HCT116 (cell line): ENCODE results near the gene CALM3. TPM values are rescaled to one million over a fixed set of nuclear protein-coding genes. Genes with fewer than 3 reads are reported as not detected.

Experiments used
- ATAC-seq: fragments of 200-7000 bp; cut with Tn5 transposase; 2 replicates; pipeline ENCODE4 v1.9.1; 2020; ENCODE audit warnings: mild to moderate bottlenecking, moderate library complexity
- BruUV-seq: library from RNA; stranded (reverse); fragments of 400-500 nt; replicated peaks from 2 replicates; lab custom pipeline; 2021; lab: Mats Ljungman, UMichigan
- CTCF ChIA-PET: fragments of 300-600 bp; sonication (Branson Sonifier 250); formaldehyde crosslinking; loops from one replicate; lab custom pipeline; 2021; ENCODE audit warnings: antibody characterized with exemption; lab: Charles Lee
- POLR2A ChIA-PET: fragments of 300-600, 350-600 bp; sonication (Branson Sonifier 250); formaldehyde crosslinking; loops from one replicate; lab custom pipeline; 2021; ENCODE audit warnings: antibody characterized with exemption; lab: Charles Lee
- RAD21 ChIA-PET, 2 experiments: fragments of 300-600 bp; sonication (Branson Sonifier 250); formaldehyde crosslinking; loops; one replicate each; lab custom pipeline; 2023; ENCODE audit warnings: low total read pairs in 2 of 2; ENCODE audit not compliant: uncharacterized antibody in 2 of 2, unreplicated experiment in 2 of 2, low non-redundant PET in 1 of 2; lab: Charles Lee
- DNase-seq: peaks from one replicate; pipeline ENCODE4 v3.0.0-alpha.2; 2010; ENCODE audit warnings: low read depth, low spot score
- H2AFZ ChIP-seq: fragments of 200-600 bp; shearing (Covaris generic), sonication (generic); 2 replicates; pipeline ENCODE4 v1.6.1; 2017; ENCODE audit warnings: low read depth, mixed run types, mixed read lengths, antibody characterized with exemption, low read length; ENCODE audit not compliant: poor library complexity, severe bottlenecking
- H3K27ac ChIP-seq: 2 replicates; pipeline ENCODE4 v1.5.1; 2012; ENCODE audit warnings: low read depth, low read length
- H3K27me3 ChIP-seq: fragments of 200-600 bp; sonication (generic); 2 replicates; pipeline ENCODE4 v1.6.1; 2016; ENCODE audit warnings: mixed run types, low read length, mixed read lengths; ENCODE audit not compliant: insufficient read depth
- H3K36me3 ChIP-seq, 2 experiments: fragments of 200-500 bp in 1 of 2; fragments of 200-600 bp in 1 of 2; sonication (Bioruptor generic) in 1 of 2; sonication (generic) in 1 of 2; 2 replicates each; pipeline versions ENCODE4 v1.5.1 to v1.6.1; 2014 to 2016; ENCODE audit warnings: low read length in 2 of 2, inconsistent platforms in 1 of 2, mixed read lengths in 1 of 2, mixed run types in 1 of 2; ENCODE audit not compliant: insufficient read depth in 2 of 2, control insufficient read depth in 1 of 2
- H3K4me1 ChIP-seq, 2 experiments: fragments of 200-600 bp in 1 of 2; sonication (generic) in 1 of 2; 2 replicates each; pipeline versions ENCODE4 v1.5.1 to v1.6.1; 2012 to 2017; ENCODE audit warnings: low read length in 2 of 2, inconsistent platforms in 1 of 2, mild to moderate bottlenecking in 1 of 2, mixed read lengths in 1 of 2, mixed run types in 1 of 2, moderate library complexity in 1 of 2; ENCODE audit not compliant: insufficient read depth in 2 of 2, control insufficient read depth in 1 of 2
- H3K4me2 ChIP-seq: fragments of 200-600 bp; sonication (generic); 2 replicates; pipeline ENCODE4 v1.6.1; 2017; ENCODE audit warnings: mixed run types, low read length, mixed read lengths
- H3K4me3 ChIP-seq, 2 experiments: fragments of 200-600 bp in 1 of 2; sonication (generic) in 1 of 2; replicated peaks in 1 of 2; 2 replicates each; pipeline ENCODE4 v1.5.1; 2011 to 2016; ENCODE audit warnings: low read length in 2 of 2, control low read depth in 1 of 2, low read depth in 1 of 2, mild to moderate bottlenecking in 1 of 2, mixed read lengths in 1 of 2, mixed run types in 1 of 2
- H3K79me2 ChIP-seq: fragments of 200-600 bp; sonication (generic); 2 replicates; pipeline ENCODE4 v1.6.1; 2017; ENCODE audit warnings: mild to moderate bottlenecking, mixed run types, low read length, moderate library complexity, mixed read lengths; ENCODE audit not compliant: insufficient read depth
- H3K9ac ChIP-seq: fragments of 200-600 bp; sonication (generic); 2 replicates; pipeline ENCODE4 v1.6.1; 2016; ENCODE audit warnings: low read length, mixed read lengths
- H3K9me2 ChIP-seq: fragments of 200-600 bp; sonication (generic), shearing (Covaris generic); 2 replicates; pipeline ENCODE4 v1.6.1; 2017; ENCODE audit warnings: mixed run types, mild to moderate bottlenecking, moderate library complexity; ENCODE audit not compliant: insufficient read depth
- H3K9me3 ChIP-seq, 2 experiments: fragments of 200-500 bp in 1 of 2; fragments of 200-600 bp in 1 of 2; sonication (Bioruptor generic) in 1 of 2; sonication (generic) in 1 of 2; 2 replicates each; pipeline ENCODE4 v1.6.1; 2014 to 2017; ENCODE audit warnings: low read length in 2 of 2, mixed read lengths in 2 of 2, inconsistent platforms in 1 of 2, low read depth in 1 of 2, mild to moderate bottlenecking in 1 of 2, mixed run types in 1 of 2, moderate library complexity in 1 of 2; ENCODE audit not compliant: control insufficient read depth in 1 of 2, insufficient read depth in 1 of 2
- H4K20me1 ChIP-seq: fragments of 200-600 bp; sonication (generic), shearing (Covaris generic); 2 replicates; pipeline ENCODE4 v1.6.1; 2017; ENCODE audit warnings: mixed run types, mild to moderate bottlenecking, moderate library complexity; ENCODE audit not compliant: insufficient read depth
- CBX3 ChIP-seq: IDR thresholded peaks from 2 replicates; pipeline ENCODE4 v1.6.1; 2012; ENCODE audit warnings: low read depth
- CEBPB ChIP-seq: IDR thresholded peaks from 2 replicates; pipeline ENCODE4 v1.6.1; 2012; ENCODE audit warnings: low read depth
- EGR1 ChIP-seq: IDR thresholded peaks from 2 replicates; pipeline ENCODE4 v1.6.1; 2012; ENCODE audit warnings: low read depth
- ELF1 ChIP-seq: IDR thresholded peaks from 2 replicates; pipeline ENCODE4 v1.6.1; 2012; ENCODE audit warnings: low read depth, borderline replicate concordance
- EZH2 ChIP-seq: fragments of 200-600 bp; sonication (generic); IDR thresholded peaks from 2 replicates; pipeline ENCODE4 v1.6.1; 2017; ENCODE audit warnings: antibody characterized with exemption, mixed run types
- EZH2phosphoT487 ChIP-seq: fragments of 200-600 bp; IDR thresholded peaks from 2 replicates; pipeline ENCODE4 v1.6.1; 2018; ENCODE audit warnings: antibody characterized with exemption, borderline replicate concordance
- FOSL1 ChIP-seq: IDR thresholded peaks from 2 replicates; pipeline ENCODE4 v1.6.1; 2012; ENCODE audit warnings: low read depth
- JUND ChIP-seq: IDR thresholded peaks from 2 replicates; pipeline ENCODE4 v1.6.1; 2012
- POLR2A ChIP-seq: IDR thresholded peaks from 2 replicates; pipeline ENCODE4 v1.7.0; 2011; ENCODE audit warnings: borderline replicate concordance; ENCODE audit not compliant: insufficient read depth, insufficient read length; ENCODE audit errors: extremely low read depth
- RAD21 ChIP-seq: IDR thresholded peaks from 2 replicates; pipeline ENCODE4 v1.6.1; 2012; ENCODE audit warnings: low read depth, mild to moderate bottlenecking
- SP1 ChIP-seq: IDR thresholded peaks from 2 replicates; pipeline ENCODE4 v1.6.1; 2012; ENCODE audit warnings: low read depth
- SRF ChIP-seq: IDR thresholded peaks from 2 replicates; pipeline ENCODE4 v1.6.1; 2012; ENCODE audit warnings: low read depth
- TCF7L2 ChIP-seq: IDR thresholded peaks from 2 replicates; pipeline ENCODE4 v1.7.0; 2011; ENCODE audit warnings: borderline replicate concordance, inconsistent platforms; ENCODE audit not compliant: insufficient read depth, insufficient read length; ENCODE audit errors: extremely low read depth
- YY1 ChIP-seq: IDR thresholded peaks from 2 replicates; pipeline ENCODE4 v1.6.1; 2011; ENCODE audit warnings: low read length, low read depth, moderate library complexity, mild to moderate bottlenecking; ENCODE audit not compliant: insufficient replicate concordance; ENCODE audit errors: extremely low read depth
- ZFX ChIP-seq: fragments of 450-650 bp; IDR thresholded peaks from 2 replicates; pipeline ENCODE4 v1.6.1; 2017
- intact Hi-C: fragments of 100-400 bp; cut with micrococcal nuclease; formaldehyde crosslinking; loops from 2 replicates; pipeline ENCODE4 v1.10.0; 2022
- total RNA-seq: library from RNA; stranded (reverse); gene quantifications from one replicate; pipeline ENCODE4 v1.2.1, GENCODE V29; 2021; ENCODE audit not compliant: unreplicated experiment
- TF ChIP-seq, protein P1 (sequence below): IDR thresholded peaks from 2 replicates; pipeline ENCODE4 v1.6.1; 2012; ENCODE audit warnings: low read depth
- TF ChIP-seq, protein P2 (sequence below), 3 experiments: fragments of 200-600 bp in 1 of 3; sonication (generic) in 1 of 3; IDR thresholded peaks in 2 of 3; conservative IDR thresholded peaks in 1 of 3; 2 replicates each; pipeline ENCODE4 v1.5.1; 2012 to 2017; ENCODE audit warnings: low read depth in 2 of 3, low read length in 2 of 3, antibody characterized with exemption in 1 of 3, borderline replicate concordance in 1 of 3, control low read depth in 1 of 3, mild to moderate bottlenecking in 1 of 3, mixed read lengths in 1 of 3, mixed run types in 1 of 3, moderate library complexity in 1 of 3; ENCODE audit not compliant: insufficient read depth in 1 of 3

CALM3 gene
- total RNA-seq, 1 experiment from 2014 or later: 335 TPM

DNA sequence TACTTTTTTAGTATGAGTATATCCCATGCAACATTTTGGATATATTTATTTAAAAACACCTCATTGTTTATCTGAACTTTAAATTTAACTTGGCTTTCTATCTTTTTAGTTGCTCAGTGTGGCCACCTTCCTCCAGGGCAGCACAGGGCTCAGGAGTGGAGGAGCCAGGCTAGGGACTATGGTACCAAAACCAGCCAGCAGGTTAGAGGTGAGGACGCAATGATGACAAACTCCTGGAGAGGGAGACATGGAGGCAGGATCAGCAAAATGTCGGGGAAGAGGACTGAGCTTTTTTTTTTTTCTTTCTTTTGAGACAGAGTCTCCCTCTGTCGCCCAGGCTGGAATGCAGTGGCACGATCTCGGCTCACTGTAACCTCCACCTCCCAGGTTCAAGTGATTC lies 29.6 kb upstream of the CALM3 start:
- no peaks in the 10 kb centered on the region for H4K20me1 ChIP-seq
- peak; percentile 95 for ATAC-seq
- DNase-seq: peak; percentile 46
- no peaks in the 10 kb centered on the region for H3K9me2 ChIP-seq
- H3K79me2 ChIP-seq: no peaks in the 10 kb centered on the region
- no TSS peak for BruUV-seq
- TF ChIP-seq TCF7L2: no peak
- TF ChIP-seq POLR2A: no peak
- TF ChIP-seq SP1: no peak
- no peak for TF ChIP-seq ELF1
- no peak for TF ChIP-seq JUND
- TF ChIP-seq, protein P1, sequence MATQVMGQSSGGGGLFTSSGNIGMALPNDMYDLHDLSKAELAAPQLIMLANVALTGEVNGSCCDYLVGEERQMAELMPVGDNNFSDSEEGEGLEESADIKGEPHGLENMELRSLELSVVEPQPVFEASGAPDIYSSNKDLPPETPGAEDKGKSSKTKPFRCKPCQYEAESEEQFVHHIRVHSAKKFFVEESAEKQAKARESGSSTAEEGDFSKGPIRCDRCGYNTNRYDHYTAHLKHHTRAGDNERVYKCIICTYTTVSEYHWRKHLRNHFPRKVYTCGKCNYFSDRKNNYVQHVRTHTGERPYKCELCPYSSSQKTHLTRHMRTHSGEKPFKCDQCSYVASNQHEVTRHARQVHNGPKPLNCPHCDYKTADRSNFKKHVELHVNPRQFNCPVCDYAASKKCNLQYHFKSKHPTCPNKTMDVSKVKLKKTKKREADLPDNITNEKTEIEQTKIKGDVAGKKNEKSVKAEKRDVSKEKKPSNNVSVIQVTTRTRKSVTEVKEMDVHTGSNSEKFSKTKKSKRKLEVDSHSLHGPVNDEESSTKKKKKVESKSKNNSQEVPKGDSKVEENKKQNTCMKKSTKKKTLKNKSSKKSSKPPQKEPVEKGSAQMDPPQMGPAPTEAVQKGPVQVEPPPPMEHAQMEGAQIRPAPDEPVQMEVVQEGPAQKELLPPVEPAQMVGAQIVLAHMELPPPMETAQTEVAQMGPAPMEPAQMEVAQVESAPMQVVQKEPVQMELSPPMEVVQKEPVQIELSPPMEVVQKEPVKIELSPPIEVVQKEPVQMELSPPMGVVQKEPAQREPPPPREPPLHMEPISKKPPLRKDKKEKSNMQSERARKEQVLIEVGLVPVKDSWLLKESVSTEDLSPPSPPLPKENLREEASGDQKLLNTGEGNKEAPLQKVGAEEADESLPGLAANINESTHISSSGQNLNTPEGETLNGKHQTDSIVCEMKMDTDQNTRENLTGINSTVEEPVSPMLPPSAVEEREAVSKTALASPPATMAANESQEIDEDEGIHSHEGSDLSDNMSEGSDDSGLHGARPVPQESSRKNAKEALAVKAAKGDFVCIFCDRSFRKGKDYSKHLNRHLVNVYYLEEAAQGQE: no peak
- TF ChIP-seq, protein P2, sequence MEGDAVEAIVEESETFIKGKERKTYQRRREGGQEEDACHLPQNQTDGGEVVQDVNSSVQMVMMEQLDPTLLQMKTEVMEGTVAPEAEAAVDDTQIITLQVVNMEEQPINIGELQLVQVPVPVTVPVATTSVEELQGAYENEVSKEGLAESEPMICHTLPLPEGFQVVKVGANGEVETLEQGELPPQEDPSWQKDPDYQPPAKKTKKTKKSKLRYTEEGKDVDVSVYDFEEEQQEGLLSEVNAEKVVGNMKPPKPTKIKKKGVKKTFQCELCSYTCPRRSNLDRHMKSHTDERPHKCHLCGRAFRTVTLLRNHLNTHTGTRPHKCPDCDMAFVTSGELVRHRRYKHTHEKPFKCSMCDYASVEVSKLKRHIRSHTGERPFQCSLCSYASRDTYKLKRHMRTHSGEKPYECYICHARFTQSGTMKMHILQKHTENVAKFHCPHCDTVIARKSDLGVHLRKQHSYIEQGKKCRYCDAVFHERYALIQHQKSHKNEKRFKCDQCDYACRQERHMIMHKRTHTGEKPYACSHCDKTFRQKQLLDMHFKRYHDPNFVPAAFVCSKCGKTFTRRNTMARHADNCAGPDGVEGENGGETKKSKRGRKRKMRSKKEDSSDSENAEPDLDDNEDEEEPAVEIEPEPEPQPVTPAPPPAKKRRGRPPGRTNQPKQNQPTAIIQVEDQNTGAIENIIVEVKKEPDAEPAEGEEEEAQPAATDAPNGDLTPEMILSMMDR (IDR thresholded peaks at IDR 0.05 in 2 of 3, conservative IDR thresholded peaks at IDR 0.05 in 1 of 3; ENCODE audit: borderline replicate concordance in 1 of 3, insufficient read depth in 1 of 3, low read depth in 2 of 3, low read length in 2 of 3): peak; percentile 24 to 50 (median 36); a peak in 5 of 6 replicates
- no peak for TF ChIP-seq CBX3
- TF ChIP-seq YY1: no peak
- TF ChIP-seq EZH2: no peak
- no peak for TF ChIP-seq SRF
- no peak for TF ChIP-seq EZH2phosphoT487
- peak; percentile 22; the same call in 1 of the 2 replicates for TF ChIP-seq RAD21
- no peak for TF ChIP-seq ZFX
- no peak for TF ChIP-seq FOSL1
- TF ChIP-seq CEBPB: no peak
- no peak for TF ChIP-seq EGR1
- H3K27ac ChIP-seq: no peak overlapping the region
- H3K27me3 ChIP-seq: no peaks in the 10 kb centered on the region
- H3K36me3 ChIP-seq: no peaks in the 10 kb centered on the region
- no peak overlapping the region for H3K4me3 ChIP-seq
- intact Hi-C loops: no loop called here
- ChIA-PET RAD21 (interaction anchor here in 1 of 2 experiments (0.6 kb wide), 1 partner anchor 37 kb away, joined by 4 read pairs; no protein-coding TSS in a partner anchor), POLR2A (interaction anchor here (1.0 to 1.3 kb wide), 2 partner anchors 17 to 45 kb away, joined by 3 read pairs; no protein-coding TSS in a partner anchor), CTCF (interaction anchor here (0.6 to 1.9 kb wide), 4 partner anchors 29 to 90 kb away, joined by 3 to 7 read pairs (median 3); no protein-coding TSS in a partner anchor)
- no peaks in the 10 kb centered on the region for H3K9me3 ChIP-seq
- peaks cover 9 to 17% of the 10 kb centered on the region in 2 experiments for H3K4me1 ChIP-seq
- no peak overlapping the region for H2AFZ ChIP-seq
- H3K9ac ChIP-seq: no peak overlapping the region
- peak overlapping the region; percentile 13 for H3K4me2 ChIP-seq
